ENCODE data around the gene LDB2.

The LDB2 gene

DNA sequence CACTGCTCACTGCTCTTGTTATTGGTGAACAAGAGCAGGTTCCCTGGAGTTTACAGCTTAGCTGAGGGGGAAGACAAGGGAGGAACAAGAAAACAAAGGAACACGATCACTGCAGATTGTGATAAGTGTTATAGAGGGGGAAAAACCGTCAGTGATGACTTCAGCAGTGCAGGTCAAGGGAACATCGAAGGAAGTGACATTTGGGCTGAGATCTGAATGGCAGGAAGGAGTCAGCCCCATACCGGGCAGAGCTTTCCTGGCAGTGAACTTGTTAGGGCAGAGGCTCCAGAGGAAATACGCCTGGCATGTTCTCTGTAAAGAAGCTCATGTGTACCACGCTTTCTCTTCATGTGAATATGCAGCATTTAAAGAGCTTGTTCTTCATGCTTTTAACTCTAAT is 78.1 kb downstream of the LDB2 start:
- H3K27ac ChIP-seq, result no peak overlapping the region
- TF ChIP-seq ZFX (IDR thresholded peaks at IDR 0.05; ENCODE audit: borderline replicate concordance), result no peak
- TF ChIP-seq, protein P1, sequence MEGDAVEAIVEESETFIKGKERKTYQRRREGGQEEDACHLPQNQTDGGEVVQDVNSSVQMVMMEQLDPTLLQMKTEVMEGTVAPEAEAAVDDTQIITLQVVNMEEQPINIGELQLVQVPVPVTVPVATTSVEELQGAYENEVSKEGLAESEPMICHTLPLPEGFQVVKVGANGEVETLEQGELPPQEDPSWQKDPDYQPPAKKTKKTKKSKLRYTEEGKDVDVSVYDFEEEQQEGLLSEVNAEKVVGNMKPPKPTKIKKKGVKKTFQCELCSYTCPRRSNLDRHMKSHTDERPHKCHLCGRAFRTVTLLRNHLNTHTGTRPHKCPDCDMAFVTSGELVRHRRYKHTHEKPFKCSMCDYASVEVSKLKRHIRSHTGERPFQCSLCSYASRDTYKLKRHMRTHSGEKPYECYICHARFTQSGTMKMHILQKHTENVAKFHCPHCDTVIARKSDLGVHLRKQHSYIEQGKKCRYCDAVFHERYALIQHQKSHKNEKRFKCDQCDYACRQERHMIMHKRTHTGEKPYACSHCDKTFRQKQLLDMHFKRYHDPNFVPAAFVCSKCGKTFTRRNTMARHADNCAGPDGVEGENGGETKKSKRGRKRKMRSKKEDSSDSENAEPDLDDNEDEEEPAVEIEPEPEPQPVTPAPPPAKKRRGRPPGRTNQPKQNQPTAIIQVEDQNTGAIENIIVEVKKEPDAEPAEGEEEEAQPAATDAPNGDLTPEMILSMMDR (IDR thresholded peaks at IDR 0.05), result no peak

DNA sequence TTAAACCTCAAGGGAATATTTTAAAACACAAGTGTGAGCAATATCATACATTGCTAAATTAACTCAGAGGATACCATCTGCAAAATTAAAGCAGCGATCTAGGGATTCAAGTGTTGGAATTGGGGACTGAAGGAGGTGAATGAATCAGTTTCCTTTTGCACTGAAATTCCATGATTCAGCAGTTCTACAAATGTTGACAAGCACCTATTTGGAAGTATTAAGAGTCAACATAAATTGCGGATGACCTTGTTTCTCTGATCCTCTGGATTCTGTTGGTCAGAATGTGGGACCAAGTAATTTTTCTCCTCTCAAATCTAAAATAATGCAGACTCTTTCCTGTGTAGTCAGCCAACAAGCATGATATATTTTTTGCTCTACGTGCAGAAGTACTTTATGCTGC is 78.8 kb downstream of the LDB2 start:
- no peak overlapping the region for H3K27ac ChIP-seq
- TF ChIP-seq, protein P1 (IDR thresholded peaks at IDR 0.05), result no peak
- TF ChIP-seq ZFX (IDR thresholded peaks at IDR 0.05; ENCODE audit: borderline replicate concordance), result no peak

DNA sequence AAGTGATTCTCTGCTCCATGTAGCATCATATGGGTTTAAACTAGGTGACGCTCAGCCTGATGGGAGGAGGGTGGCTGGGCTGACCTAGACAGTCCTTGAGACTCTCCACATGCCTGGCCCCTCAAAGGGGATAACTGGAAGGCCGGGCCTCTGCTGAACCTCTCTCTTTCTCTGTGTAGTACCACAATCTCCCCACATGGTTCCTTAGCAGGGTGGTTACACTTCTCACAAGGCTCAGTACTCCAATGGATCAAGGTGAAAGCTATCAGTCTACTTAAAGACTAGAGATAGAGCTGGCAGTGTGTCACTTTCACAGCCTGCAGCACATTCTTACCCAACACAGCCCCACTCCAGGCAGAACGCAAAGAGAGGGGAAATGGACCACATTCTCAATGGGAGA is 80.4 kb downstream of the LDB2 start:
- H3K27ac ChIP-seq, result no peak overlapping the region
- no peak for TF ChIP-seq ZFX (IDR thresholded peaks at IDR 0.05; ENCODE audit: borderline replicate concordance)
- TF ChIP-seq, protein P1 (IDR thresholded peaks at IDR 0.05), result no peak

DNA sequence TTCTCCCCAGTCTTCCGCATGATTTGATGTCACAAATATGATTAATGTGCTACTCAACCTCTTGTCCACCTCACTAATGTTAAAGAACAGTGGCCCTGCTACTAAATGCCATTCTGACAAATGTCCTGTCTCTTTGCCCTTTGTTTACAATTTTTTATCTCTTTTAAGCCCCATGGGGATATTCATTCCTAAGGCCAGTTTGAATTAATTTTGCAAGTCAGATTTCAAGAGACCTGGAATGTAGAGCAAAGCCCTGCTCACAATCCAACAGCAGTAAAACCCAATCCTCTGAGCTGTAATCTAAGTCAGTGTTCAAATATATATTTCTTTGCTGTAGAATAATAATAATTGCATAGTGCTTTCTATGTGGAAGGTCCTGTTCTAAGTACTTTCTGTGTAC is 81.2 kb downstream of the LDB2 start:
- no peak overlapping the region for H3K27ac ChIP-seq
- no peak for TF ChIP-seq ZFX (IDR thresholded peaks at IDR 0.05; ENCODE audit: borderline replicate concordance)
- TF ChIP-seq, protein P1 (IDR thresholded peaks at IDR 0.05), result no peak

DNA sequence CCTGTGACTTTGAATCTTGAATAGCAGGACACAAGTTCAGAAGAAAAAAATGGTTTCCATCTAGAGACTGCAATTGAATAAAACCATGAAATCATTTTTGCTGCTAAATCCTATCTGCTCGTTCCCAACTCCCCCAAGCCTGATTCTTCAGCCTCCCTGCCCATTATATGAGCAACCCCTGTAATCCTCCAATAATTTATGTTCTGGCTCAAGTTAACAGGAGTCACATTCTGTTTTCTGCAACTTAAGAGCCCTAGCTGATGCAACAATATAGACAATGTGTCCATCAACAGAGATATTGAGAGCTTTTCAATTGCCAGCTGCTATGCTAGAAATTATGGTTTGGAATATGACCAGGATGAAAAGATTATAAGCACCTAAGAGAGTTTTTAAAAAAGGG is 84.1 kb downstream of the LDB2 start:
- no peak for TF ChIP-seq ZFX (IDR thresholded peaks at IDR 0.05; ENCODE audit: borderline replicate concordance)
- TF ChIP-seq, protein P1 (IDR thresholded peaks at IDR 0.05), result no peak
- H3K27ac ChIP-seq, result no peak overlapping the region

DNA sequence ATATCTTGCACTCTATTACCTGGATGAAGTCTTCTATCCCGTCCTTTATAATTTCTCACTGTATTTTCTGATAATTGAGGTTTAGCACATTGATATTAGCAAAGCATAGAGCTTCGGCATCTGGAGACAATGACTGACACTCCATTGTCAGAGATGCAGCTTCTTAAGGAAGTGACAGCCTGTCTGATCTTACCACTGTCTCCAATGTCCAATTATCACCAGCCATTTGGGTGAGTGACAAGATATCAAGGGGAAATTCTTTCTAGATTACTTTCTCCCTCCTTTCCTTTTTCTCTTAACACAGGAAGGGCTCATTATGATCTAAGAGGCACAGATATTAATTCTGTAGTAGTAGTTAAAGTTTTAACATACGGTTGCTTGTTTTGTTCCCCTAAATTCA is 86.4 kb downstream of the LDB2 start:
- no peak overlapping the region for H3K27ac ChIP-seq
- TF ChIP-seq ZFX (IDR thresholded peaks at IDR 0.05; ENCODE audit: borderline replicate concordance), result no peak
- TF ChIP-seq, protein P1 (IDR thresholded peaks at IDR 0.05), result no peak

DNA sequence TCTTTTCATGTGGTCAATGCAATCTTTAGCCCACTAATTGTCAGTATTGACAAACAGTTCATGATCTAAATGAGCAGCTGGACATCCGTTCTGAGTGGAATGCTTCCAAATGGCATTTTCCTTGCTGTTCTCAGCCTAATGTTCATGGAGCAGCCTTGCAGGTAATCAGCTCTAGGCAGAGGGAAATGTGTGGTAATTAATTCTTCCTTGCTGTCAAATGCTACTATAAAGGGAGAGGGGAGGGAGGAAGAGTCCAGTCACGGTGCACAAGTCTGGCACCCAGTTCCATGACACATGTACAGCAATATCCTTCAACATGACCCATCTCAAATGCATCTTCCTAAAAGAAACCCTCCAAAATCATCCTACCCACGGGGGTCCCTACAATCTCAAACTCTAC is 88.5 kb downstream of the LDB2 start:
- TF ChIP-seq, protein P1 (IDR thresholded peaks at IDR 0.05), result no peak
- TF ChIP-seq ZFX (IDR thresholded peaks at IDR 0.05; ENCODE audit: borderline replicate concordance), result no peak
- H3K27ac ChIP-seq, result no peak overlapping the region
